NB4 (cell line): ENCODE measurements around the gene PTPRN.

Experiments
- MYC ChIP-seq: IDR thresholded peaks from 2 replicates; pipeline ENCODE4 v1.6.1; 2011; ENCODE audit warnings: low read depth, low read length
- POLR2A ChIP-seq: IDR thresholded peaks from 2 replicates; pipeline ENCODE4 v1.6.1; 2011; ENCODE audit warnings: mild to moderate bottlenecking; ENCODE audit not compliant: insufficient read length; ENCODE audit errors: extremely low read depth
- TF ChIP-seq, protein P1 (sequence below): IDR thresholded peaks from one replicate; pipeline ENCODE4 v1.5.1; 2012; ENCODE audit warnings: low read depth, low read length
- TF ChIP-seq, protein P2 (sequence below): IDR thresholded peaks from 2 replicates; pipeline ENCODE4 v1.6.1; 2011; ENCODE audit warnings: low read depth, low read length

GRCh38 chr2:219292616-219293015 lies 16.6 kb downstream of the PTPRN start:
- TF ChIP-seq, protein P1, sequence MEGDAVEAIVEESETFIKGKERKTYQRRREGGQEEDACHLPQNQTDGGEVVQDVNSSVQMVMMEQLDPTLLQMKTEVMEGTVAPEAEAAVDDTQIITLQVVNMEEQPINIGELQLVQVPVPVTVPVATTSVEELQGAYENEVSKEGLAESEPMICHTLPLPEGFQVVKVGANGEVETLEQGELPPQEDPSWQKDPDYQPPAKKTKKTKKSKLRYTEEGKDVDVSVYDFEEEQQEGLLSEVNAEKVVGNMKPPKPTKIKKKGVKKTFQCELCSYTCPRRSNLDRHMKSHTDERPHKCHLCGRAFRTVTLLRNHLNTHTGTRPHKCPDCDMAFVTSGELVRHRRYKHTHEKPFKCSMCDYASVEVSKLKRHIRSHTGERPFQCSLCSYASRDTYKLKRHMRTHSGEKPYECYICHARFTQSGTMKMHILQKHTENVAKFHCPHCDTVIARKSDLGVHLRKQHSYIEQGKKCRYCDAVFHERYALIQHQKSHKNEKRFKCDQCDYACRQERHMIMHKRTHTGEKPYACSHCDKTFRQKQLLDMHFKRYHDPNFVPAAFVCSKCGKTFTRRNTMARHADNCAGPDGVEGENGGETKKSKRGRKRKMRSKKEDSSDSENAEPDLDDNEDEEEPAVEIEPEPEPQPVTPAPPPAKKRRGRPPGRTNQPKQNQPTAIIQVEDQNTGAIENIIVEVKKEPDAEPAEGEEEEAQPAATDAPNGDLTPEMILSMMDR, result no peak
- TF ChIP-seq POLR2A (no peak), MYC (no peak)
- TF ChIP-seq, protein P2, sequence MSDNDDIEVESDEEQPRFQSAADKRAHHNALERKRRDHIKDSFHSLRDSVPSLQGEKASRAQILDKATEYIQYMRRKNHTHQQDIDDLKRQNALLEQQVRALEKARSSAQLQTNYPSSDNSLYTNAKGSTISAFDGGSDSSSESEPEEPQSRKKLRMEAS, result no peak
